Right ventricle myocardium inferior (tissue), 1 donor: ENCODE results near the gene HOGA1. TPM values are rescaled to one million over a fixed set of nuclear protein-coding genes. Genes with fewer than 3 reads are reported as not detected.
A peak's percentile ranks its signal among the peaks of the same experiment; 100 is the strongest.
"Not testable (repeated sequence)": the region's sequence is repeated elsewhere in the genome, so short reads cannot be mapped to it uniquely, and the experiment has no call there.

Experiments used
- ATAC-seq: fragments of 200-7000 bp; cut with Tn5 transposase; one replicate; pipeline ENCODE4 v1.9.1; 2020; ENCODE audit warnings: mild to moderate bottlenecking, moderate library complexity
- DNase-seq: peaks from one replicate; pipeline ENCODE4 v3.0.0; 2021; ENCODE audit errors: missing footprints
- intact Hi-C: fragments of 100-400 bp; cut with DNase I; formaldehyde crosslinking; loops from one replicate; pipeline ENCODE4 v1.11.0; 2022
- total RNA-seq: library from RNA; stranded (reverse); fragmentation: NEBNext Ultra II Directional; extraction: Animal tissue kit (Norgen Biotek cat#: 25700); gene quantifications from one replicate; pipeline ENCODE4 v1.2.1, GENCODE V29; 2021
- donor health status: DM: no; HTN: yes; CAD: no; lungs with severe emphysema.

The HOGA1 gene
- total RNA-seq, 1 donor from 2014 or later: 15.6 TPM

- ATAC-seq: no peak
- intact Hi-C loops: loop anchor here (5.0 kb wide), 1 partner anchor 53 kb away; the partner anchor contains the start of genes MMS19 and UBTD1
- no peak for DNase-seq
These were observed 33.6 kb upstream of the HOGA1 start for GRCh38 chr10:97550336-97551149.

- ATAC-seq: no peak
- intact Hi-C loops: loop anchor here (5.0 kb wide), 1 partner anchor 54 kb away; the partner anchor contains the start of genes MMS19 and UBTD1
- peak; percentile 51 for DNase-seq
These were observed 32.9 kb upstream of the HOGA1 start for GRCh38 chr10:97551271-97551670.

- intact Hi-C loops: loop anchor here (1.0 to 5.0 kb wide), 2 partner anchors 56 to 90 kb away; partner anchors contain the start of genes MMS19 and UBTD1
- DNase-seq: peak; percentile 84
- ATAC-seq: peak; percentile 86
These were observed 30.6 kb upstream of the HOGA1 start for GRCh38 chr10:97553575-97554031.

GRCh38 chr10:97554336-97554735 is 29.9 kb upstream of the HOGA1 start:
- intact Hi-C loops: loop anchor here (5.0 kb wide), 1 partner anchor 57 kb away; the partner anchor contains the start of genes MMS19 and UBTD1
- not testable (repeated sequence) for DNase-seq, ATAC-seq

GRCh38 chr10:97555541-97555940 is 28.6 kb upstream of the HOGA1 start:
- ATAC-seq, DNase-seq, intact Hi-C loops: not testable (repeated sequence)

GRCh38 chr10:97560731-97561381 is 23.3 kb upstream of the HOGA1 start:
- intact Hi-C loops, ATAC-seq: not testable (repeated sequence)
- DNase-seq: peak; percentile 69

- intact Hi-C loops, DNase-seq, ATAC-seq: not testable (repeated sequence)
These were observed 22.7 kb upstream of the HOGA1 start for GRCh38 chr10:97561386-97562077.

- intact Hi-C loops, ATAC-seq: not testable (repeated sequence)
These were observed 21.9 kb upstream of the HOGA1 start for GRCh38 chr10:97562329-97562728.

GRCh38 chr10:97563337-97563736 is 20.9 kb upstream of the HOGA1 start:
- DNase-seq: no peak
- intact Hi-C loops: no loop called here
- ATAC-seq: no peak

More at GRCh38 chr10:97562329-97562728, 21.9 kb upstream of the HOGA1 start:
- DNase-seq: peak; percentile 27

GRCh38 chr10:97564776-97565175 is 19.4 kb upstream of the HOGA1 start:
- intact Hi-C loops: no loop called here
- no peak for ATAC-seq

GRCh38 chr10:97566336-97566996 is 17.7 kb upstream of the HOGA1 start:
- no peak for ATAC-seq
- no peak for DNase-seq

More at GRCh38 chr10:97564776-97565175, 19.4 kb upstream of the HOGA1 start:
- DNase-seq: no peak

GRCh38 chr10:97567891-97568290 is 16.3 kb upstream of the HOGA1 start:
- DNase-seq: no peak
- intact Hi-C loops: no loop called here
- ATAC-seq: no peak

More at GRCh38 chr10:97566336-97566996, 17.7 kb upstream of the HOGA1 start:
- intact Hi-C loops: no loop called here

GRCh38 chr10:97570146-97570788 is 13.9 kb upstream of the HOGA1 start:
- intact Hi-C loops: no loop called here
- no peak for ATAC-seq

GRCh38 chr10:97570789-97571471 is 13.3 kb upstream of the HOGA1 start:
- ATAC-seq (peak; percentile 21), DNase-seq (peak; percentile 43)
- intact Hi-C loops: no loop called here

More at GRCh38 chr10:97570146-97570788, 13.9 kb upstream of the HOGA1 start:
- peak; percentile 49 for DNase-seq

GRCh38 chr10:97571622-97572021 is 12.6 kb upstream of the HOGA1 start:
- ATAC-seq: no peak
- DNase-seq: no peak
- intact Hi-C loops: loop anchor here (1.0 kb wide), 1 partner anchor 41 kb away; no protein-coding TSS in a partner anchor

- DNase-seq (peak; percentile 85), ATAC-seq (peak; percentile 70)
- intact Hi-C loops: loop anchor here (1.0 kb wide), 1 partner anchor 40 kb away; no protein-coding TSS in a partner anchor
These were observed 11.8 kb upstream of the HOGA1 start, which contains the start of gene ANKRD2 for GRCh38 chr10:97572214-97572989. Gene ANKRD2 (plus strand): TSS chr10:97572779. CDS start chr10:97572789, 10 bp downstream.
